NCI-H2196 (cell line): ENCODE measurements around the gene ANGPTL8.

Source experiments
- DNase-seq: peaks from one replicate; lab custom pipeline; 2025; ENCODE audit not compliant: unreplicated experiment; lab: John Stamatoyannopoulos, UW

ANGPTL8 gene

DNA sequence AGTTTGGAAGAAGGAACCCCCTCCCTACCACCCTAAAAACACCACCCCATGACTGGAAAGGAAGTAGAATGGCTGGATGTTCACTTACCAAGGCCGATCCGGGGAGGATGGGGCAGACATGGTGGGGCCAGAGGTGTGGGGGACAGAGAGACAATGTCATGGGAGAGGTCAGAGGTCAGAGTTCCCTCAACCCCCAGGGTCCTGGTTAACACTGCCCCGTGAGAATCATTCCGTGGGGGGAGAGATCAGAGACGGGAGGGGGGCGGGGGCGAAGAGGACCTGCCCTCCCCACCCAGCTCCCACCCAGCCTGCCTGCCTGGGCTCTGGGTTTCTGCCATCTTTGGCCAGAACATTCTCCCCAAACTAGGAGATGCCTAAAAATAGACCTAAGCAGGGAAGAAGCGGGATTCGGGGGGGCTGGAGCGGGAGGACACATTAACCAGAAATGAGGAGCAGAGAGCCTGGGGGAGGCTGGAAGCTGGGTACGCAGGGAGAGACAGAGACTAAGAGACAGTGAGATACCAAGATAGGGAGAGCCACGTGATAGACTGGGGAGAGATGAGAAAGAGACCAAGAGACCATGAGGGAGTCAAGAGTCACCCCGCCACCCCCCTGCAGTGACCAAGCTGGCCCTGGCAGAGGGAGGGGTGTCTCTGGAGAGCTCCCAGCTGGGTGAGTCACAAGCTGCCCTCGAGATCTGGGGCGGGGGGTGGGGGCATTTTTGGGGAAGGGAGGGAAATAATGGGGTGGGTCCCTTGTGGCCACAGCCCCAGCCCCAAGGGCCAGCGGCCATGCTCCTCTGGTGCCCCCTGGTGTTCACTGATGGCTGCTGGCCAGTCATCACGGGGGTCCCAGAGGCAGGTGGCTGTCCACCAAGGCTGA, 36.0 kb upstream of the ANGPTL8 start:
- peak; percentile 50 for DNase-seq

DNA sequence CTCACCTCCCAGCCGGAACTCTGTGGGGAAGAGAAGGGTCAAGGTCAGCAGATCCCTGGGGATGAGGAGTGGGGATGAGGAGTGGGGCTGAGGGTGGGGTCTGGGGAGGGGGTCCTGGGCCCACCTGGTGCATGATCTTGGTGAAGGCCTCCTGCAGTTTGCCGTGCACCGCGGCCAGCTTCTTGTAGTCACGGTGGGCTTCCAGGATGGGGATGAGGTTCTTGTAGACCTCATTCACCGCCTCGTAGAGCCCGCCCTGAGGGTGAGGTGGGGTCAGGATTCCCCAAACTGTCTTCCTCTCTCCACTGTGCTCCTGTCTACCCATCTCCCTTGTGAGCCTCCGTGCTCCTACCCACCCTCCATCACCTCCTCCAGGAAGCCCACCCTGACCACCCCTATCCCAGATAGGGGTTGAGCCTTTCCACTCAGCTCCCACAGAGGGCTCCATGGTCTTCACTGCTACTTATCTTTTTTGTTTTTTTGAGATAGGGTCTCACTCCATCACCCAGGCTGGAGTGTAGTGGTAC, 35.3 kb upstream of the ANGPTL8 start:
- no peak for DNase-seq

DNA sequence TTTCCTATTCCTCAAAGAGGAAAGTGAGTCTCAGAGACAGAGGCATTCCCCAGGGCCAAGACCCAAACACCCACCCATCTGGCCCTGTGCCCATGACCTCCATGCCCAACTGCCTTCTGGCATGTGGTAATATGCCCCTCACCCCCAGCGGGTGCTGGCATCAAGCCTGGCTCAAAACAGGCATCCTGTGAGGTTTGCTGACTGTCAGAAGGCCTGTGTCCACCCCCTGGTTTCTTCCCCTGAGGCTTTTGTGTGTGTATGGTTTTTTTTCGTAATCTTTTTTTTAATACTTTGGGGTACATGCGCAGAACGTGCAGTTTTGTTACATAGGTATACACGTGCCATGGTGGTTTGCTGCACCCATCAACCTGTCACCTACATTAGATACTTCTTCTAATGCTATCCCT, 34.5 kb upstream of the ANGPTL8 start:
- no peak for DNase-seq

DNA sequence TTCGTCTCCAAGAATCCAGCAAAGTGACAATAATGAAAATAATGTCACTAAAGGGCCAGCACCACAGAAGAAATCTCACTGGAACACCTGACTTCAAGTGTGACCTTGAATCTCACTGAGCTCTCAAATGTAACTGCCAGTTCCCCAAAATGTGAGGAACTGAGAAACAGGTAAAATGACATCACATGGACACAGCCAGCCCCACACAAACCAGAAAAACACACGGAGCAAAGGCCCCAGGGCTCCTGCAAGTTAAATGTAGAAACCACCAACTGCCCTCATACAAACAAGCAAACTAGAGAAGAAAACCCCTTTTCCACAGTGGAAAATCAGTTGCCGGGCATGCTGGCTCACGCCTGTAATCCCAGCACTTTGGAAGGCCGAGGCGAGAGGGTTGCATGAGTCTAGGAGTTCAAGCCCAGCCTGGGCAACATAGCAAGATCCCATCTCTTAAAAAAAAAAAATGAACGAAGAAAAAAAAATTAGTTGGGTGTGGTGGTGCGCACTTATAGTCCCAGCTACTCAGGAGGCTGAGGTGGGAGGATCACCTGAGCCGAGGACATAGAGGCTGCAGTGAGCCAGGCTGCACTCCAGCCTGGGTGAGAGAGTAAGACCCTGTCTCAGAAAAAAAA, 33.4 kb upstream of the ANGPTL8 start:
- no peak for DNase-seq

DNA sequence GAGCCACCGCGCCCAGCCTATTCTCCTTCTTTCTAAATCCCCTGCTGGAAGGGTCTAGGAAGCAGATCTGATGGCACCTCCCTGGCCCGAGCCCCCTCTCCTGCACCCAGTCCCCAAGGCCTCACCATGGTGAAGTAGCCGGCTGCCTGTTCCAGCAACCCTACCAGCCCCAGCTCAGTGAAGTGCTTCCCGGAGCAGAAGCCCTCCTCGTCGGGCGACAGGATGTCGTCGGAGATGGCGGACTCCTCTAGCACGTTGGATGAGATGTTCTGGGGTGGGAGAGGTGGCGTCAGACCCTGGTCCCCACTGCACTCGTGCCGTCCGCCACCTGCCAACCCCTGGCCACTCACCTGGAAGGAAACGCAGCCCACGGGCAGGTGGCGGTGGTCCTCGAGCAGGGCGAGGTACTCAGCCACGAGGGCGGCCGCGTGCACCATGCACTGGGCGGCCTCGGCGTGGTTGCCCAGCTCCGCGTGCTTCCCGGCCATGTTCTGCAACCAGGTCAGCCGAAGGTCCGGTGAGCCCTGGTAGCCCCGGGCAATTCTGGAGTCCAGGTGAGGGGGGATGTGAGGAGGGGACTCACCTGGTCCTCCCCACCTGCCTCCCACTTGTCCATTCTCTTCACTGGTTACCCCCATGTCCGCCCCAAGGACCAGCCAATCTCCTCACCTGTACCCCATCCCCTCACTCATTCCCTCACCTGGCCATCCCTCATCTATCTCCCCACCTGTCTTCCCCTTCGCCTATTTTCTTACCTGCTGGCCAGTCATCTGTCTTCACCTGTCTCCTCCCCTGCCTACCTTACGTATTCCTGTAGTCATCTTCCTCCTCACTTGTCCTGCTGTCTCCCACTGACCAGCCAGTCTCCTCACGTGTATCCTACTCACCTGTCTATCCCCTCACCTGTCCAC, 30.6 kb upstream of the ANGPTL8 start:
- no peak for DNase-seq

DNA sequence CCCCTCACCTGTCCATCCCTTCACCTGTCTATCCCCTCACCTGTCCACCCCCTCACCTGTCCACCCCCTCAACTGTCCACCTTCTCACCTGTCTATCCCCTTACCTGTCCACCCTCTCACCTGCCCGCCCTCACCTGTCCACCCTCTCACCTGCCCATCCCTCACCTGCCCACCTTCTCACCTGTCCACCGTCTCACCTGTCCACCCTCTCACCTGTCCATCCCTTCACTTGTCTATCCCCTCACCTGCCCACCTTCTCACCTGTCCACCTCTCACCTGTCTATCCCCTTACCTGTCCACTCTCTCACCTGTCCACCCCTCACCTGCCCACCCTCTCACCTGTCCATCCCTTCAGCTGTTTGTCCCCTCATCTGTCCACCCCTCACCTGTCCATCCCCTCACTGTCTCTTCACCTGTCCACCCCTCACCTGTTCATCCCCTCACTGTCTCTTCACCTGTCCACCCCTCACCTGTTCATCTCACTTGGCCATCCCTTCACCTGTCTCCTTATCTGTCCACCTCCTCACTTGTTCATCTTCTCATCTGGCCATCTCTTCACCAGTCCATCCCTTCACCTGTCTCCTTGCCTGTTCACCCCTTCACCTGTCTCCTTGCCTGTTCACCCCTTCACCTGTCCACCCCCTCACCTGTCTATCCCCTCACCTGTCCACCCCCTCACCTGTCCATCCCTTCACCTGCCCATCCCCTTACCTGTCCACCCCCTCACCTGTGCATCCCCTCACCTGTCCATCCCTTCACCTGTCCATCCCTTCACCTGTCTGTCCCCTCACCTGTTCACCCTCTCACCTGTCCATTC, 29.4 kb upstream of the ANGPTL8 start:
- DNase-seq = no peak

DNA sequence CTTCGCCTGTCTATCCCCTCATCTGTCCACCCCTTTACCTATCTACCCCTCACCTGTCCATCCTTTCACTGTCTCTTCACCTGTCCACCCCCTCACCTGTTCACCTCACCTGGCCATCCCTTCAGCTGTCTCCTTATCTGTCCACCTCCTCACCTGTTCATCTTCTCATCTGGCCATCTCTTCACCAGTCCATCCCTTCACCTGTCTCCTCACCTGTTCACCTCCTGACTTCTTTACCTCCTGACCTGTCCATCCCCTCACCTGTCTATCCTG, 28.8 kb upstream of the ANGPTL8 start:
- DNase-seq = no peak

DNA sequence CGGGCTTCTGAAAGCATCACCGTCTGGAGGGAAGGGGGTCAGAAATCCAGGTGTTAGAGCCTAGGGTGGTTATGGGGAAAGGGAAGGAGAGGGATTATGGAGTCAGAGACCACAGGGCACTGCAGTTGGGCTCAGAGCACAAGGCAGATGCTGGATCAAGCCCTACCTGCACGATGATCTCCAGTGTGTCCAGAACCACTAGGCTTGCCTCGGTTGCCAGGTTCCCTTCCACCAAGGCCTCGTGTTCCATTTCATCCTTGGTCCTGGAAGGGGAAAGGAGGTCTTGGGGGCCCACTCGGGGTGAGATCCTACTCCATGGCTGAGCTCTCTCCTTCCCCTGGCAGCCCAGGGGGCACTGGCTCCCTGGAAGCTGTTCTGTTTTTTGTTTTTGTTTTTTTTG, 25.0 kb upstream of the ANGPTL8 start:
- no peak for DNase-seq

DNA sequence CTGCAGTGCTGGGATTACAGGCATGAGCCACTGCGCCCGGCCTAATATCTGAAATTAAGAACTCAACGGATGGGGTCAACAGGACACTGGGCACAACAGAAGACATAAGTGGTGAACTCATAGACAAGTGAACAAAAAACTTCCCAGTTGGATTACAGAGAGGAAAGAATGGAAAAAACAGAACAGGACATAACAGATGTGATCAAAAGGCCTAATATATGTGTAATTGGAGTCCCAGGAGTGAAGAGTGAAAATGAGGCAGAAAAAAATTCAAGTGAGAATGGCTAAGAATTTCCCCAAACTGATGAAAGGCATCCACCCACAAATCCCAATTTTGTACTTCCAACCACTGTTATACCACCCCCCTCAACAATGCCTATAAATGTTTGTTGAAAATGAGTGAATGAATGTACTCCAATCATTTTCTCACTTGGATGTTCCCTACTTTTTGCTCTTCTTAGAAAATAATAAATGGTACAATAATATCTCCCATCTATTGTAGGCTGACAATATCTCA, 18.3 kb upstream of the ANGPTL8 start:
- DNase-seq = no peak

DNA sequence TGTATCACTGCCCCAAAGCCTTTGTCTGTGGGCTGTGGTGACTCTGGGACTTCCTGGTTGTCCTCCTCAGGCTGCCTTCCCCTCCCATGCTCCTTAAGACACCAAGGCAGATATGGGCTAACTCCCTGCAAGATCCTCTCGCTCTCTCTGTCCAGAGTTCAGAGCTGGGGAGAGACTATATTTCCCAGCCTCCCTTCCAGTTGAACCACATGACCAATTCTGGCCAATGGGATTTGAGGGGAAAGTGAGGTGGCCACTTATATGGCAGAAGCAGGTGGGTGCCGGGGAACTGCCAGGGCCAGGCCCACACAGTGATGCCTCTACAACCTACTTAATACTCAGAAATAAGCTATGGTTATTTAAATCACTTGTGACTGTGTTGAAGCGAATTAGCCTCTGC, 16.2 kb upstream of the ANGPTL8 start:
- DNase-seq = no peak

DNA sequence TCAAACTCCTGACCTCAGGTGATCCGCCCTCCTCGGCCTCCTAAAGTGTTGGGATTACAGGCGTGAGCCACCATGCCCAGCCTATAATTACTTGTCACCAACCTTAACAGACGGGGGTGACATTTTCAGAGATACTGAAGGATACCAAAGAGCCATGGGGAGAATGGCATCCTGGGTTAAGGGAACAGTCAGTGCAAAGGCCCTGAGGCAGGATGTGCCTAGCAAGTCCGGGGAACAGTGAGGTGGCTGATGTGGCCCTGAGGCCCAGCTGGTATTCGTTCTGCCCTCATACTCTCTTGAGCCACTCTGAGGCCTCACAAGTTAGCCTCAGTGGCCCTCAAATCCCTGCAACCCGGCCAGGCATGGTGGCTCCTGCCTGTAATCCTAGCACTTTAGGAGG, 15.0 kb upstream of the ANGPTL8 start:
- no peak for DNase-seq

DNA sequence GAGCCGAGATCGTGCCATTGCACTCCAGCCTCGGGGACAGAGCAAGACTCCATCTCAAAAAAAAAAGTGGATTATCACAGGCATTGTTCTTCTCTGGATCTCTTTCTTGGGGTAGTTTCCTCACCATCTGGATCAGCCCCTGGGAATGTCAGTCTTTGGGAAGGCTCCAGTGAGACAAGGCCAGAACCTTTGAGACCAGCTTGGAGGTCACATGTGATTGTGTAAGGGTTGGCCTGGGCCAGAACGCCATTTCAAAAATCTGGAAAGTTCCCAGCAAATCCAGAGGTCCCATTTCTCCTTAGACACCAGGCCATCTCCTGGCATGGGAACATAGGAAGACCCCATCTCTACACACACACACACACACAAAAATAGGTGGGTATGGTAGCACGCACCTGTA, 14.2 kb upstream of the ANGPTL8 start:
- DNase-seq = no peak

DNA sequence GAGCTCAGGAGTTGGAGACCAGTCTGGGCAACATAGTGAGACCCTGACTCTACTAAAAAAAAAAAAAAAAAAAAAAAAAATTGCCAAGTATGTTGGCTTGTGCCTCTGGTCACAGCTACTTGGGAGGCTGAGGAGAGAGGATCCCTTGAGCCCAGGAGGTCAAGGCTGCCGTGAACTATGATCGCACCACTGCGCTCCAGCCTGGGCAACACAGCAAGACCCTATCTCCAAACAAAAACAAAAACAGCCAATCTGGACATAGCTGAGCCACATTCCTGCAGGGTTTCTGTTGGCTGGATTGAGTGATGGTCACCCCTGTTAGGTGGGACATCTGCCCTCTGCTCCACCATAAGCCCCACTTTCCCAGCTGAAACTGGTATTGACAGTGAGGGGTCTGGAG, 13.6 kb upstream of the ANGPTL8 start:
- no peak for DNase-seq

DNA sequence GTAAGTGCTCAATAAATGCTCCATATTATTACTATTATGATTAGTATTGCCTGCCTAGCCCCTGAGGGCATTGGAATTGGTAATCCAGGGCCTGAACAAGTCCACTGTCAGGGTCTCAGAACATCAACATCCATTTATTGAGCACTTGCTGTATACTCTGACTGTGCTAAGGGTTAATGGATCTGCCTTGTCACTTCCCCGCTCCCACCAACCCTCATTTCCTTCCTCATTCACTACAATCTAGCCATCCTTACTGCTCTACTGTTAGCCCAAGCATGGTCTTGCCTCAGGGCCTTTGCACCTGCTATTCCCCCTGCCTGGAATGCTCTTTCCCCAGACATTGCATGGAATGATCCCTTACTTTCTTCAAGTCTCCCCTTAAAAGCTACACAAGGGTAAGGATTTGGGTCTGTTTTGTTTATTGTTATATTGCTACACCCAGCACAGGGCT, 12.7 kb upstream of the ANGPTL8 start:
- no peak for DNase-seq

DNA sequence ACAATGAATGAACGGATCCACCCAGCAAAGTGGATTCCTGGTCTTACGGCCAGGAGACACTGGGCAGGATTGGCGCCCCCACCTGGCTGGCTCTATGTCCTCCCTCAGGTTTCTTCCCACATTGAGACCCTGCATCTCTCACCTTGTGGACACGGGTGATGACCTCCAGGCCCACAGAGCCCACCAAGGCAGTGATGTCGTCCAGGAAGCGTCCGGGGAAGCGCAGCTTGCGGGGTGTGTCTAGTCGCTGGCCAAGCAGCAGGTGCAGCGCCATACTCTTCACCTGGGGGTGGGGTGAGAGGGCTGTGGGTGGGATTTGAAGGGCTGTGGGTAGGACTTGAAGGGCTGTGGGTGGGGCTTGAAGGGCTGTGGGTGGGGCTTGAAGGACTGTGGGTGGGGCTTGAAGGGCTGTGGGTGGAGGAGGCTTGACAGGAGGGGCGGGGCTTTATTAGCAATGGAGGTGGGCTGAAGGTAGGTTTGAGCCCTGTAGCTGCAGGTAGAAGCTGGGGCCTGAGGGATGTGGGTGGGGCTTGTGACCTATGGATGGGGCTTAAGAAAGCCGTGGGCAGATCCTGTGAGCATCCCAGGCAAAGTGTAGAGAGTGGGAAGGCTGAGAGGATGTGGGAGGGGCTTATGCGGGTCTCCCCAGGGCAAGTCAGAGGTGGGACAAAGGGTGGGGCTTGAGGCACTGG, 12.1 kb upstream of the ANGPTL8 start:
- DNase-seq = no peak

DNA sequence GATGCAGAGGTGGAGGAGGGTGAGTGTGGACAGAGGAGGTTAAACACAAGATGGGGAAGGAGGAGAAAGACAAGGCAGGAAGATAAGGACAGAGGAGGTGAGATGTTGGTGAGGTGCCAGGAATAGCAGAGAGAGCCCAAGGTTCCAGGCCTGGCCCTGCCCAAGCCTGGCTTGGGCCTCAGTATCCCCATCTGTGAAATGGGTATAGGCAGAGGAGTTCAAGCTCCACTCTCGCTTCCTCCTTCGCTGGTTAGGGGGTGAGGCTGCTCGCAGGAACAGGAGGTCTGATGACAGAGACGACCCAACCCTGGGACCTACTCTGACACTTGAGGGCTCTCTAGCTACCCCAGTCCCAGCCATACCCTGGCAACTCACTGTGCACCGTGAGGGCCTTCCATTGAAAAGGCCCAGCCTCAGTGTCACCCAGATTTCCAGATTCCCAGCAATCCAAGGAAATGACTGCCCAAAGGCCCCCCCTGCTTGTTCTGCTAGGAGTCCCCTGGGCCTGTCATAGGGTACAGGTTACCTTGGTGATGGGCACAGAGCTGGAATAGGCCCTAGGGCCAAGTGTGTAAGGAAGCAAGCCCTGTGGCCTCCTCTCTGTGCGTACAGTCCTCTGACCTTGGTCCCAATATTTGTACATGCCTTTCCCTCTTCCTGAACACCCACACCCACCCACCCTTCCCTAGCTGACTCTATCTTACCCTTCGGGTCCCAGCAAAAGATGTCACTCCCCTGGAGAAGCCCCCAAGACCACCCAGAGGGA, 8.6 kb upstream of the ANGPTL8 start:
- DNase-seq = no peak

DNA sequence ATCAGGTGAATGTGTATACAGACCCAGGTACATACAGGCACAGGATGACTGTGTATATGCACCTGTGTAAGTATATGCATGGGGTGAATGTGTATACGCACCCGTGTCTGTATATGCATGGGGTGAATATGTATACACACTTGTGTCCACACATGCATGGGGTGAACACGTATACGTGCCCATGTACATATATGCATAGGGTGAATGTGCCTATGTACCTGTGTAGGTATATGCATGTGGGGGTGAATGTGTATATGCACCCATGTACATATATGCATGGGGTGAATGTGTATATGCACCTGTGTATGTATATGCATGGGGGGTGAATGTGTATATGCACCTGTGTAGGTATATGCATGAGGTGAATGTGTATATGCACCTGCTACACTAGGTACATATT, 6.9 kb upstream of the ANGPTL8 start:
- DNase-seq = no peak

DNA sequence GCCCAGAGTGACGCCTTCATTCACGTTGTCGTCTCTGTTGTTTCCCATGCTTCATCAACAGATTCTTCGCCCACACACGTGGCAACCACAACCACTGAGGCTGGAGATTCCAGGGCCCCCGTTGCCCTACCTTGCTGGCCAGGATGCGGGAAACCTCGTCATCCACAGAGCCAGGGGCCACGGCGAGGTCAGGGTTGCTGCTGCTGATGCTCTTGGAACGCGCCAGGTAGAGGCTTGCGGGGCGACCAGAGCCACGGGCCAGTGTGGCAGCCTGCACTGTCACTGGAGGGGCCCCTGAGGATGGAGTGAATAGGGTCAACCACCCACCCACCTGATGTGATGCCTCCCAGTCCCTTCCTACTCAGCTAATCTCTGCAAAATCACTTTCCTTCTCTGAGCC, 6.3 kb upstream of the ANGPTL8 start:
- DNase-seq = no peak

DNA sequence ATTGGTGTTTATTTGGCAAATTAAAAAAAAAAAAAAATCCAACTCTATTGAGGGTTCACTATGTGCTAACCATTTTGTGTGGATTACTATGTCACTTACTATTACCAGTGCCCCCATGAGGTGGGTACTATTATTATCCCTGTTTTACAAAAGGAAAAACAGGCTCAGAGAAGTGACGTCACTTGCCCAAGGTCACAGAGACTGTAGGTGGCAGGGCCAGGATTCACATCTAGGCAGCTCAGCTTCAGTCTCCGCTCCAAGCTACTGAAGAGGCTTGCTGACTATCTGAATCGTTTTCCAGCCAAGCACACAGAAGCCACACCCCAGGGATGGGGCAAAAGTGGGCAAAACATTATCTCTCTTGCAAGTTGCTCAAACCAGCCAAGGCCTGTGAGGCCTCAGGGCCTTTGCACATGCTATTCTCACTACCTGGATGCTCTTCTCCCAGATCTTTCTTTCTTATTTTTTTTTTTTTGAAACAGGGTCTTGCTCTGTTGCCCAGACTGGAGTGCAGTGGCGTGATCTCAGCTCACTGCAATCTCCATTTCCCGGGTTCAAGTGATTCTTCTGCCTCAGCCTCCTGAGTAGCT, 4.8 kb upstream of the ANGPTL8 start:
- no peak for DNase-seq
